HepG2 (cell line): ENCODE data around the gene CAPN14. TPM values are rescaled to one million over a fixed set of nuclear protein-coding genes. Genes with fewer than 3 reads are reported as not detected.

Experiments used
- ATAC-seq: fragments of 200-7000 bp; cut with Tn5 transposase; 3 replicates; pipeline ENCODE4 v1.9.1; 2020; ENCODE audit warnings: mild to moderate bottlenecking, moderate library complexity
- BruUV-seq: library from RNA; stranded (reverse); fragments of 400-500 nt; replicated peaks from 2 replicates; lab custom pipeline; 2021; lab: Mats Ljungman, UMichigan
- CTCF ChIA-PET: fragments of 300-600 bp; formaldehyde crosslinking; extraction: SDS; loops from one replicate; lab custom pipeline; 2021; ENCODE audit warnings: low total read pairs, inconsistent platforms, low intra/inter-chr PET ratio; lab: Yijun Ruan, JAX
- POLR2A ChIA-PET: fragments of 350-600 bp; sonication (Branson Sonifier 250); formaldehyde crosslinking; loops from one replicate; lab custom pipeline; 2020; ENCODE audit warnings: antibody characterized with exemption, inconsistent platforms; lab: Yijun Ruan, JAX
- DNase-seq: peaks from one replicate; pipeline ENCODE4 v3.0.0-alpha.2; 2015; ENCODE audit warnings: low spot score
- FAIRE-seq: peaks from 3 replicates; lab custom pipeline; 2011; peaks lifted over from hg19 to GRCh38; lab: Jason Lieb, UNC
- H2AFZ ChIP-seq: one replicate; pipeline ENCODE4 v1.6.1; 2011; ENCODE audit warnings: low read length, inconsistent platforms
- H3K27ac ChIP-seq: fragments of 300-600 bp; 3 replicates; pipeline ENCODE4 v1.8.0; 2011; ENCODE audit warnings: mixed run types, mild to moderate bottlenecking, mixed read lengths, low read length, inconsistent platforms; ENCODE audit not compliant: insufficient read depth; ENCODE audit errors: extremely low read length
- H3K27me3 ChIP-seq, 2 experiments: fragments of 200-600 bp in 1 of 2; 2 replicates in 1 of 2; 3 replicates in 1 of 2; pipeline versions ENCODE4 v1.6.0 to v1.8.0; 2011; ENCODE audit warnings: low read length in 2 of 2, mild to moderate bottlenecking in 2 of 2, moderate library complexity in 2 of 2, inconsistent platforms in 1 of 2; ENCODE audit not compliant: insufficient read depth in 2 of 2, control insufficient read depth in 1 of 2
- H3K36me3 ChIP-seq, 2 experiments: fragments of 200-600 bp in 1 of 2; replicated peaks in 1 of 2; 2 replicates in 1 of 2; 3 replicates in 1 of 2; pipeline versions ENCODE4 v1.5.1 to v1.8.0; 2011; ENCODE audit warnings: low read length in 2 of 2, inconsistent platforms in 1 of 2; ENCODE audit not compliant: insufficient read depth in 2 of 2, control insufficient read depth in 1 of 2
- H3K4me1 ChIP-seq: 2 replicates; pipeline ENCODE4 v1.5.1; 2012; ENCODE audit warnings: low read length, inconsistent platforms; ENCODE audit not compliant: insufficient read depth
- H3K4me2 ChIP-seq: 2 replicates; pipeline ENCODE4 v1.6.0; 2011; ENCODE audit warnings: low read depth, low read length, inconsistent platforms
- H3K4me3 ChIP-seq, 3 experiments: fragments of 200-600 bp in 1 of 3; sonication (generic), shearing (Covaris generic) in 1 of 3; replicated peaks in 1 of 3; 2 replicates each; pipeline ENCODE4 v1.5.1; 2011 to 2016; ENCODE audit warnings: low read length in 3 of 3, inconsistent platforms in 2 of 3, low read depth in 2 of 3, mild to moderate bottlenecking in 2 of 3, control low read depth in 1 of 3, mixed read lengths in 1 of 3; ENCODE audit not compliant: insufficient read depth in 1 of 3
- H3K79me2 ChIP-seq: one replicate; pipeline ENCODE4 v1.6.1; 2011; ENCODE audit warnings: low read length, inconsistent platforms; ENCODE audit not compliant: insufficient read depth
- H3K9ac ChIP-seq: 2 replicates; pipeline ENCODE4 v1.6.0; 2011; ENCODE audit warnings: mild to moderate bottlenecking, low read depth, low read length, inconsistent platforms; ENCODE audit not compliant: insufficient read depth
- H3K9me3 ChIP-seq: 2 replicates; pipeline ENCODE4 v1.5.1; 2012; ENCODE audit warnings: mild to moderate bottlenecking, low read length
- H4K20me1 ChIP-seq: 2 replicates; pipeline ENCODE4 v1.6.0; 2011; ENCODE audit warnings: inconsistent platforms, mild to moderate bottlenecking, low read length, moderate library complexity; ENCODE audit not compliant: insufficient read depth
- GTF3A ChIP-seq: sonication (generic); formaldehyde crosslinking; conservative IDR thresholded peaks from 2 replicates; pipeline ENCODE4 v1.4.0; 2020; ENCODE audit warnings: mild to moderate bottlenecking, missing genetic modification reagents
- HHEX ChIP-seq: IDR thresholded peaks from 2 replicates; pipeline ENCODE4 v1.6.1; 2016; ENCODE audit warnings: control low read depth
- KDM1A ChIP-seq: IDR thresholded peaks from 2 replicates; pipeline ENCODE4 v1.6.1; 2016; ENCODE audit warnings: missing compliant biosample characterization
- MTA3 ChIP-seq: sonication (generic); formaldehyde crosslinking; IDR thresholded peaks from 2 replicates; pipeline ENCODE4 v1.4.0; 2020; ENCODE audit warnings: missing genetic modification reagents
- SETDB1 ChIP-seq: sonication (generic); formaldehyde crosslinking; IDR thresholded peaks from 2 replicates; pipeline ENCODE4 v1.5.1; 2020; ENCODE audit warnings: missing genetic modification reagents, mild to moderate bottlenecking, borderline replicate concordance
- TAF1 ChIP-seq: sonication (generic); formaldehyde crosslinking; IDR thresholded peaks from 2 replicates; pipeline ENCODE4 v1.4.0; 2020; ENCODE audit warnings: missing genetic modification reagents
- ZBTB1 ChIP-seq: sonication (generic); formaldehyde crosslinking; IDR thresholded peaks from 2 replicates; pipeline ENCODE4 v1.4.0; 2020; ENCODE audit warnings: missing genetic modification reagents, borderline replicate concordance
- ZFP37 ChIP-seq: sonication (generic); formaldehyde crosslinking; IDR thresholded peaks from 2 replicates; pipeline ENCODE4 v1.4.0; 2020; ENCODE audit warnings: missing genetic modification reagents, borderline replicate concordance
- ZNF33A ChIP-seq: sonication (generic); formaldehyde crosslinking; IDR thresholded peaks from 2 replicates; pipeline ENCODE4 v1.5.1; 2020; ENCODE audit warnings: missing genetic modification reagents, mild to moderate bottlenecking, moderate library complexity, borderline replicate concordance
- ZNF446 ChIP-seq: sonication (generic); formaldehyde crosslinking; IDR thresholded peaks from 2 replicates; pipeline ENCODE4 v1.5.0; 2020; ENCODE audit warnings: mild to moderate bottlenecking, missing genetic modification reagents
- WGBS: methylation state at CpG from one replicate; pipeline ENCODE4 v1.1.6; 2017; ENCODE audit warnings: low lambda C conversion rate; 5-methylcytosine and 5-hydroxymethylcytosine counted together
- in situ Hi-C: cut with HindIII; loops from 2 replicates; pipeline ENCODE4 v1.10.0; 2017; ENCODE audit warnings: low pct_unique_long_range_greater_than_20kb; ENCODE audit not compliant: extremely low pct_ligation_motif_present
- intact Hi-C: fragments of 100-400 bp; cut with micrococcal nuclease; formaldehyde crosslinking; loops from one replicate; pipeline ENCODE4 v1.10.0; 2022; ENCODE audit not compliant: unreplicated experiment
- polyA plus RNA-seq, 8 experiments: library from polyadenylated mRNA; depleted of rRNA in 3 of 8; stranded (reverse) in 7 of 8; unstranded in 1 of 8; fragments of >200 nt; fragmentation: Illumina TruSeq in 4 of 8; extraction: Trizol in 4 of 8; gene quantifications; 2 replicates each; pipeline versions ENCODE4 v1.2.1 to v1.2.3, GENCODE V29; 2011 to 2016; ENCODE audit warnings: low read depth in 4 of 8, missing spikeins in 1 of 8, mixed read lengths in 1 of 8; ENCODE audit not compliant: insufficient read depth in 1 of 8
- total RNA-seq, 5 experiments: library from RNA; depleted of rRNA; stranded (reverse); fragments of >200 nt; fragmentation: Illumina TruSeq; extraction: Trizol; gene quantifications; 2 replicates each; pipeline ENCODE4 v1.2.3, GENCODE V29; 2016; ENCODE audit warnings: low read depth in 1 of 5
- TF ChIP-seq, protein P1 (sequence below): sonication (generic); formaldehyde crosslinking; IDR thresholded peaks from 2 replicates; pipeline ENCODE4 v1.8.1; 2023; ENCODE audit warnings: mild to moderate bottlenecking, missing genetic modification reagents
- TF ChIP-seq, protein P2 (sequence below): sonication (generic); formaldehyde crosslinking; IDR thresholded peaks from 2 replicates; pipeline ENCODE4 v1.5.0; 2020; ENCODE audit warnings: missing genetic modification reagents
- TF ChIP-seq, protein P3 (sequence below): fragments of 450-650 bp; IDR thresholded peaks from 2 replicates; pipeline ENCODE4 v1.6.1; 2017
- TF ChIP-seq, protein P4 (sequence below): sonication (generic); formaldehyde crosslinking; conservative IDR thresholded peaks from 2 replicates; pipeline ENCODE4 v1.8.0; 2022; ENCODE audit warnings: low read depth, missing genetic modification reagents
- TF ChIP-seq, protein P5 (sequence below): sonication (generic); formaldehyde crosslinking; IDR thresholded peaks from 2 replicates; pipeline ENCODE4 v1.4.0; 2020; ENCODE audit warnings: mild to moderate bottlenecking, missing genetic modification reagents

The CAPN14 gene
- total and polyA plus RNA-seq, 2 of the 13 experiments (the other 11 are each of a cell fraction or from before 2014, with no cell fraction given) = not detected

DNA sequence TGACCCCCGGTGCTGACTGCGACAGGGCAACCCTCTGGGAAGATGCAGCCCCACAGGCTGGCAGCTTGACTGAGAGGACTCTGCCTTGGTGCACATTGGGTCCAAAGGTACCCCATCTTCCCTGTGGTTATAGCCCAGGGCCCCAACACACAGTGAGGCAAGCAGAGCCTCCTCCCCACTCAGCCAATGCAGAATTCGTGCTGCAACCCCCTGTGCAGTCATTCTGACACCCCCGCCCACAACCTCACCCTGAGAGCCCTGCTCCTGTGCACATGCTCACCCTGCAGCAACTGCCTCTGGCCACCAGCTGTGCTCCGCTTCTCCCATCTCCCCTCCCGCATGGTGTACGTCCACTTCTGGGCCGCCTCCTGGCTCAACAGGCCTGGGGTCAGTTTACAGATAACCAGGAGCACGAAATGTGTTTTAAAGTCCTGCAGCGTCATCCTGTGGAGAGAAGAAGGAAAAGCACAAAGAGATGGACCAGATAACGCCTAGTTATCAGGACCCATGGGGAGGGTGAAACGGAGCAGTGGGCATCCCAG, 24.4 kb downstream of the CAPN14 start (continued):
- TF ChIP-seq ZBTB1 (CRISPR knock-in tag) = no peak
- no peak for TF ChIP-seq SETDB1 (CRISPR knock-in tag)
- TF ChIP-seq ZNF33A (CRISPR knock-in tag) = no peak
- TF ChIP-seq, protein P1, sequence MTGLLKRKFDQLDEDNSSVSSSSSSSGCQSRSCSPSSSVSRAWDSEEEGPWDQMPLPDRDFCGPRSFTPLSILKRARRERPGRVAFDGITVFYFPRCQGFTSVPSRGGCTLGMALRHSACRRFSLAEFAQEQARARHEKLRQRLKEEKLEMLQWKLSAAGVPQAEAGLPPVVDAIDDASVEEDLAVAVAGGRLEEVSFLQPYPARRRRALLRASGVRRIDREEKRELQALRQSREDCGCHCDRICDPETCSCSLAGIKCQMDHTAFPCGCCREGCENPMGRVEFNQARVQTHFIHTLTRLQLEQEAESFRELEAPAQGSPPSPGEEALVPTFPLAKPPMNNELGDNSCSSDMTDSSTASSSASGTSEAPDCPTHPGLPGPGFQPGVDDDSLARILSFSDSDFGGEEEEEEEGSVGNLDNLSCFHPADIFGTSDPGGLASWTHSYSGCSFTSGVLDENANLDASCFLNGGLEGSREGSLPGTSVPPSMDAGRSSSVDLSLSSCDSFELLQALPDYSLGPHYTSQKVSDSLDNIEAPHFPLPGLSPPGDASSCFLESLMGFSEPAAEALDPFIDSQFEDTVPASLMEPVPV (CRISPR knock-in tag) = no peak

DNA sequence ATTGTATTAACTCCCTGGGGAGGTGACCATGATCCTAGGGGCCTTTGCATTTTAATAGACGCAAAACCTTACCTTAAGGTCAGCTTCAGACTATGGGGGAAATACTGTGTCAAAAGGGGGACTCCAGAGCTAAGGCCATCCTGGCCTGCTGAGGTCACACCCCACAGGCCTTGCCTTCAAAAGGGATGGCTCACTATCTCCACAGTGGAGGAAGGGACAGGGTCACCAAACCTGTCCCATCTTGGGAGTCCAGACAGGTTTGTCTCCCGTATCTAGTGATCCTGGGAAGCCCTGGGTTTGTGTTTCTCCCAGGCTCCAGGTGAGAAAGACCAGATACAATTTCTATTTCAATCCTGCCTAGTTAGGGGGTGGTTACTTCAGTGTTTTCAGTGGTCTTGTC, 24.9 kb downstream of the CAPN14 start:
- no peaks in the 10 kb centered on the region for H3K4me1 ChIP-seq
- H3K27ac ChIP-seq = no peak overlapping the region
- whole genome bisulfite sequencing = 33% methylated on average over 1 of the region's 2 CpGs
- no peaks in the 10 kb centered on the region for H3K79me2 ChIP-seq
- DNase-seq (no peak), ATAC-seq (no peak), FAIRE-seq (no peak)
- in situ Hi-C loops (no loop called here), intact Hi-C loops (no loop called here)
- H2AFZ ChIP-seq = no peak overlapping the region
- peaks cover 3 to 40% of the 10 kb centered on the region in 2 experiments; a peak in 4 of 5 replicates for H3K27me3 ChIP-seq
- H3K9me3 ChIP-seq = no peaks in the 10 kb centered on the region
- H3K9ac ChIP-seq = no peak overlapping the region
- H3K4me2 ChIP-seq = no peak overlapping the region
- H4K20me1 ChIP-seq = no peaks in the 10 kb centered on the region
- H3K4me3 ChIP-seq = no peak overlapping the region
- POLR2A ChIA-PET = no interaction called here
- no peaks in the 10 kb centered on the region; a peak in 1 of 5 replicates for H3K36me3 ChIP-seq
- CTCF ChIA-PET = no interaction called here
- no TSS peak for BruUV-seq
- TF ChIP-seq KDM1A (CRISPR knock-in tag) (no peak), MTA3 (no peak), ZNF446 (CRISPR knock-in tag) (no peak), HHEX (CRISPR knock-in tag) (no peak), GTF3A (no peak), ZFP37 (CRISPR knock-in tag) (no peak), TAF1 (CRISPR knock-in tag) (no peak)
- TF ChIP-seq, protein P2, sequence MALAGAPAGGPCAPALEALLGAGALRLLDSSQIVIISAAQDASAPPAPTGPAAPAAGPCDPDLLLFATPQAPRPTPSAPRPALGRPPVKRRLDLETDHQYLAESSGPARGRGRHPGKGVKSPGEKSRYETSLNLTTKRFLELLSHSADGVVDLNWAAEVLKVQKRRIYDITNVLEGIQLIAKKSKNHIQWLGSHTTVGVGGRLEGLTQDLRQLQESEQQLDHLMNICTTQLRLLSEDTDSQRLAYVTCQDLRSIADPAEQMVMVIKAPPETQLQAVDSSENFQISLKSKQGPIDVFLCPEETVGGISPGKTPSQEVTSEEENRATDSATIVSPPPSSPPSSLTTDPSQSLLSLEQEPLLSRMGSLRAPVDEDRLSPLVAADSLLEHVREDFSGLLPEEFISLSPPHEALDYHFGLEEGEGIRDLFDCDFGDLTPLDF (CRISPR knock-in tag) = no peak
- TF ChIP-seq, protein P3, sequence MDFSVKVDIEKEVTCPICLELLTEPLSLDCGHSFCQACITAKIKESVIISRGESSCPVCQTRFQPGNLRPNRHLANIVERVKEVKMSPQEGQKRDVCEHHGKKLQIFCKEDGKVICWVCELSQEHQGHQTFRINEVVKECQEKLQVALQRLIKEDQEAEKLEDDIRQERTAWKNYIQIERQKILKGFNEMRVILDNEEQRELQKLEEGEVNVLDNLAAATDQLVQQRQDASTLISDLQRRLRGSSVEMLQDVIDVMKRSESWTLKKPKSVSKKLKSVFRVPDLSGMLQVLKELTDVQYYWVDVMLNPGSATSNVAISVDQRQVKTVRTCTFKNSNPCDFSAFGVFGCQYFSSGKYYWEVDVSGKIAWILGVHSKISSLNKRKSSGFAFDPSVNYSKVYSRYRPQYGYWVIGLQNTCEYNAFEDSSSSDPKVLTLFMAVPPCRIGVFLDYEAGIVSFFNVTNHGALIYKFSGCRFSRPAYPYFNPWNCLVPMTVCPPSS = no peak
- TF ChIP-seq, protein P4, sequence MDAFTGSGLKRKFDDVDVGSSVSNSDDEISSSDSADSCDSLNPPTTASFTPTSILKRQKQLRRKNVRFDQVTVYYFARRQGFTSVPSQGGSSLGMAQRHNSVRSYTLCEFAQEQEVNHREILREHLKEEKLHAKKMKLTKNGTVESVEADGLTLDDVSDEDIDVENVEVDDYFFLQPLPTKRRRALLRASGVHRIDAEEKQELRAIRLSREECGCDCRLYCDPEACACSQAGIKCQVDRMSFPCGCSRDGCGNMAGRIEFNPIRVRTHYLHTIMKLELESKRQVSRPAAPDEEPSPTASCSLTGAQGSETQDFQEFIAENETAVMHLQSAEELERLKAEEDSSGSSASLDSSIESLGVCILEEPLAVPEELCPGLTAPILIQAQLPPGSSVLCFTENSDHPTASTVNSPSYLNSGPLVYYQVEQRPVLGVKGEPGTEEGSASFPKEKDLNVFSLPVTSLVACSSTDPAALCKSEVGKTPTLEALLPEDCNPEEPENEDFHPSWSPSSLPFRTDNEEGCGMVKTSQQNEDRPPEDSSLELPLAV (CRISPR knock-in tag) = no peak
- TF ChIP-seq, protein P5, sequence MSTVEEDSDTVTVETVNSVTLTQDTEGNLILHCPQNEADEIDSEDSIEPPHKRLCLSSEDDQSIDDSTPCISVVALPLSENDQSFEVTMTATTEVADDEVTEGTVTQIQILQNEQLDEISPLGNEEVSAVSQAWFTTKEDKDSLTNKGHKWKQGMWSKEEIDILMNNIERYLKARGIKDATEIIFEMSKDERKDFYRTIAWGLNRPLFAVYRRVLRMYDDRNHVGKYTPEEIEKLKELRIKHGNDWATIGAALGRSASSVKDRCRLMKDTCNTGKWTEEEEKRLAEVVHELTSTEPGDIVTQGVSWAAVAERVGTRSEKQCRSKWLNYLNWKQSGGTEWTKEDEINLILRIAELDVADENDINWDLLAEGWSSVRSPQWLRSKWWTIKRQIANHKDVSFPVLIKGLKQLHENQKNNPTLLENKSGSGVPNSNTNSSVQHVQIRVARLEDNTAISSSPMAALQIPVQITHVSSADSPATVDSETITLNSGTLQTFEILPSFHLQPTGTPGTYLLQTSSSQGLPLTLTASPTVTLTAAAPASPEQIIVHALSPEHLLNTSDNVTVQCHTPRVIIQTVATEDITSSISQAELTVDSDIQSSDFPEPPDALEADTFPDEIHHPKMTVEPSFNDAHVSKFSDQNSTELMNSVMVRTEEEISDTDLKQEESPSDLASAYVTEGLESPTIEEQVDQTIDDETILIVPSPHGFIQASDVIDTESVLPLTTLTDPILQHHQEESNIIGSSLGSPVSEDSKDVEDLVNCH (CRISPR knock-in tag) = no peak
